Measurements from ENCODE around the gene SLC35F2.
A peak's percentile ranks its signal among the peaks of the same experiment; 100 is the strongest.
"Not testable (repeated sequence)": the region's sequence is repeated elsewhere in the genome, so short reads cannot be mapped to it uniquely, and the experiment has no call there.

SLC35F2 gene

DNA sequence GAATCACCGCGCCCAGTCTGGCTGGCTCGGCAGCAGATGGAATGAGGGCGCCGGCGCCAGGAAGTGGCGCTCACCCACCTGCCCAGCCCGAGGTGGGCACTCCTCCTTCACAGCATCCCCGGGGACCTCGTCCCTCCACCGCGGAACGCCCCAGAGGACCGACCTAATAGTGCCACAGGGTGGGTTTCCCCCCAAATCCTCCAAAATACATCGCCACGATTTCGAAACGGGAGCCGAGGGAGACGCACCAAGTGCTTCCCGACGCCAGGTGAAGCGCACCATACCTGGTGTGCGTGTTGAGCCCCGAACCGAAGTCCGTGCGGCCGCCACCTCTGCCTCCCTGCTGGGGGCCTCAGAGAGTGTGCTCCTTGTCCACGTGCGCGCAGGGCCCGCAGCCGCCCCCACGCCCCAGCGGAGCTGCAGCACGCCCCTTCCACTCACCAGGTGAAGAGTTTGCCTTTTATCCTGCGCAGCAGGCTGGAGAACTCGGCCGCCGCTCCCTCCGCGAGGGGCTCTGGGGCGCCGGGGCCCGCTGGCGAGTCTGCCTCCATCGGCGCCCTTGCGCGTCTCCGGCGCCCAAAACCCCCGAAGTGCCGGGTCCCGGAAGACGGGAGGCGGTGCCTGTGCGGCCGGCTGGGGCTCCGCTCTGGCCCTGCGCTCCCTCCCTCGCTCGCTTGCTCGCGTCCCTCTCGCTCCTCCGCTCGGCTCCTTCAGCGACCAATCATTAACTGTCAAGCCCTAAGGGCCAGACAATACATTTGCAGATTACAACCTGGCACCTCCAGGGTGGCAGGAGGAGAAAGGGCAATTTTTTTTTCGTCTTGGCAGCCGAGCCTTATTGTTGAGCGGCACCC lies at the start of gene SLC35F2:
SLC35F2 (minus strand) TSS at position 571 of the 854 bp plus-strand sequence; CDS start at position 551, 20 bp downstream.
- in situ Hi-C loops (cut with MboI; ENCODE audit: low pct_unique_long_range_greater_than_20kb, low sequenced_read_pairs), result no loop called here
- DNase-seq, result peak; percentile 89

DNA sequence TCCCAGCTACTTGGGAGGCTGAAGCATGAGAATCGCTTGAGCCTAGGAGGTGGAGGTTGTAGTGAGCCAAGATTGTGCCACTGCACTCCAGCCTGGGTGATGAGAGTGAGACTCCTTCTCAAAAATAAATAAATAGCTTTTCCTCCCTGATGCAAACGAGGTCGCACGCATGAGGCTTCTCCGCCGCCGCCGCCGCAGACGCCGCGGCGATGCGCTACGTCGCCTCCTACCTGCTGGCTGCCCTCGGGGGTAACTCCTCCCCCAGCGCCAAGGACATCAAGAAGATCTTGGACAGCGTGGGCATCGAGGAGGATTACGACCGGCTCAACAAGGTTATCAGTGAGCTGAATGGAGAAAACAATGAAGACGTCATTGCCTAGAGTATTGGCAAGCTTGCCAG lies 49.6 kb upstream of the SLC35F2 start:
- no peak for DNase-seq
- in situ Hi-C loops (cut with MboI; ENCODE audit: low pct_unique_long_range_greater_than_20kb, low sequenced_read_pairs), result no loop called here

DNA sequence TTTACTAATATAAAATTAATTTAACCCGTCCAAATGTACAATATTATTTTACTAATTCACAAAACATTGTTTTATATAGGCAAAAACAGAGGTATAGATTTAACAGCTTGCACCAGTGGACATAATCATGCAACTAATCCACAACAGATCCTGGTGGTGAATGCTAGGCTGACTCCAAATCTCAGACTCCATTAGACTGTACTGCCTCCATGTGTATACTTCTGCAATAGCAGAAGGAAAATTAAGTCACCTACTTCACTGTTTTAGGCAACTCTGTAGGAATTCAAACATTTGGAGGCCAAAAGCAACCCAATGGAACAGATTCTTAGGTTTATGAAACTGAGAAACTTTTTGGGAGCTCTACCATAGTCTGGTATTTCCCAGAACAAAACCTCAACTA lies 39.7 kb upstream of the SLC35F2 start:
- in situ Hi-C loops (cut with MboI; ENCODE audit: low pct_unique_long_range_greater_than_20kb, low sequenced_read_pairs), result loop anchor here (25.0 kb wide), 1 partner anchor 336 kb away; the partner anchor contains the start of gene ALKBH8
- DNase-seq, result peak; percentile 47

DNA sequence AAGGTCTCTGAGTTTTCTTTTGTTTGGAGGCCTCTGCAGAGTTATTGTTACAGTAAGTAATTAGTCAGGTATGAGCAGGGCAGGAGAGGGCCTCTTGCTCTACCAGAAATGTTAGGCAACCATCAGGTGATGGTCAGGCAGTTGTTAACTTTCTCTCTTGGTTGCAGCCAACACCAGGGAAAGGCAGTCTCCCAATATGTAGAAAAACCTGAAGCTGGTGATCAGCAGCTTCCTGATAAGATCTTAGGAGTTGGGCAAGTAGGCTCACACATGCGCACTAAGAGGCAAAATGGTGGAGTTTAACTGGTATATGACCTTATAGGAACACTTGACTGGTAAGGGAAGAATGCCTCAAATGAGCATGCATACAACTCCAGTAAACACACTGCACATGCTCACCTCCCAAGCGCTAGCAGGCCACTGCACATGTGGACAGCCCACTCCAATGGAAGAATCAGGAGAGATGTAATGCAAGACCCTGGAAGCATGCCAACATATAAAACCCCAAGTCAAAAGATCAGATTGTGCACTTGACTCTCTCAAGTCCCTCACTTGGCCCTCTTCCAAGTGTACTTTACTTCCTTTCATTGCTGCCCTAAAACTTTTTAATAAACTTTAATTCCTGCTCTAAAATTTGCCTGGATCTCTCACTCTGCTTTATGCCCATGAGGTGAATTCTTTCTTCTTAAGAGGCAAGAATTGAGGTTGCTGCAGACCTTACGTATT lies 23.7 kb upstream of the SLC35F2 start:
- DNase-seq, result no peak
- in situ Hi-C loops (cut with MboI; ENCODE audit: low pct_unique_long_range_greater_than_20kb, low sequenced_read_pairs), result loop anchor here (25.0 kb wide), 1 partner anchor 320 kb away; the partner anchor contains the start of gene ALKBH8

DNA sequence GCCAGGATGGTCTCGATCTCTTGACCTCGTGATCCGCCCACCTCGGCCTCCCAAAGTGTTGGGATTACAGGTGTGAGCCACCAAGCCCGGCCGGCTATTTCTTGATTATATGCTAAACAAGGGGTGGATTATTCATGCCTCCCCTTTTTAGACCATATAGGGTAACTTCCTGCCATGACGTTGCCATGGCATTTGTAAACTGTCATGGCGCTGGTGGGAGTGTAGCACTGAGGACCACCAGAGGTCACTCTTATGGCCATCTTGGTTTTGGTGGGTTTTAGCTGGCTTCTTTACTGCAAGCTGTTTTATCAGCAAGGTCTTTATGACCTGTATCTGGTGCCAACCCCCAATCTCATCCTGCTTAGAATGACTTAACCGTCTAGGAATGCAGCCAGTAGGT lies 22.9 kb upstream of the SLC35F2 start:
- in situ Hi-C loops (cut with MboI; ENCODE audit: low pct_unique_long_range_greater_than_20kb, low sequenced_read_pairs), result loop anchor here (25.0 kb wide), 1 partner anchor 319 kb away; the partner anchor contains the start of gene ALKBH8
- DNase-seq, result not testable (repeated sequence)

GRCh38 chr11:107876141-107876540 lies 17.6 kb upstream of the SLC35F2 start:
- DNase-seq, result no peak
- in situ Hi-C loops (cut with MboI; ENCODE audit: low pct_unique_long_range_greater_than_20kb, low sequenced_read_pairs), result loop anchor here (25.0 kb wide), 1 partner anchor 314 kb away; the partner anchor contains the start of gene ALKBH8

DNA sequence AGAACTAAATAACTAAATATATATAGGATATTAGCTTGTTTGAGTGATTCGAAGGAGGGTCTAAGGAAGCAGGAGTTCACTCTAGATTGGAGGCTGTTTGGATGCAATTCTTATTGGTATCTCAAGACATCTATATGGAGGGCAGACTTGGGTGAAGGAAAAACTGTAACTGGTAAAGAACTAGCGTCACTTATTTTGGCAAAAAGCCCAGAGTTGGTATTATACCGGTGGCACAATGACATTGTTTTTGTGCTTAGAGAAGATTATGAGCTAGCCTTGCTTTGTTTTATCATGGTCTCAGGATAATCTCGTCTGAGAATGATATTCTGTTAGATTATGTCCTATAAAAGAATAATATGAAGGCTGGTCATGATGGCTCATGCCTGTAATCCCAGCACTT lies 6.0 kb upstream of the SLC35F2 start:
- in situ Hi-C loops (cut with MboI; ENCODE audit: low pct_unique_long_range_greater_than_20kb, low sequenced_read_pairs), result no loop called here
- no peak for DNase-seq

- in situ Hi-C loops (cut with MboI; ENCODE audit: low pct_unique_long_range_greater_than_20kb, low sequenced_read_pairs), result no loop called here
- no peak for DNase-seq
Measured at GRCh38 chr11:107860688-107861087, 2.1 kb upstream of the SLC35F2 start.

GRCh38 chr11:107860240-107860620 lies 1.6 kb upstream of the SLC35F2 start:
- in situ Hi-C loops (cut with MboI; ENCODE audit: low pct_unique_long_range_greater_than_20kb, low sequenced_read_pairs); DNase-seq: not testable (repeated sequence)

- peak; percentile 40 for DNase-seq
- in situ Hi-C loops (cut with MboI; ENCODE audit: low pct_unique_long_range_greater_than_20kb, low sequenced_read_pairs), result no loop called here
Measured at GRCh38 chr11:107859459-107860239, 1.1 kb upstream of the SLC35F2 start.

GRCh38 chr11:107857550-107858216 lies 904 bp downstream of the SLC35F2 start:
- DNase-seq, result peak; percentile 44
- in situ Hi-C loops (cut with MboI; ENCODE audit: low pct_unique_long_range_greater_than_20kb, low sequenced_read_pairs), result no loop called here

DNA sequence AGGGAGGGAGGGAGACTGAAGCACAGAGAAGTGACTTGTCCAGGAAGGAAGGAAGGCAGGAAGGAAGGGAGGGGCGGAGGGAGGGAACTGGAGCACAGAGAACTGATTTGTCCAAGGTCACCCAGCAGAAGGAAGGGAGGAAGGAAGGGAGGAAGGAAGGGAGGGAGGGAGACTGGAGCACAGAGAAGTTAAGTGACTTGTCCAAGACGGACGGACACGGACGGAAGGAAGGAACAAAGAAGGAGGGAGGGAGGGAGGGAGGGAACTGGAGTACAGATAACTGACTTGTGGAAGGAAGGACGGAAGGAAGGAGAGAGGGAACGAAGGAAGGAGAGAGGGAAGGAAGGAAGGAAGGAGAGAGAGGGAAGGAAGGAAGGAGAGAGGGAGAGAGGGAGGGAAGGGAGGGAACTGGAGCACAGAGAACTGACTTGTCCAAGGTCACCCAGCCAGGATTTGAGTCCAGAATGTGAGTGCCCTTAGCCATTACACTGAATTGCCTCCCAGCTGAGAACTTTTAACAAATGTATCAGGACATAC lies 1.5 kb downstream of the SLC35F2 start:
- in situ Hi-C loops (cut with MboI; ENCODE audit: low pct_unique_long_range_greater_than_20kb, low sequenced_read_pairs), result no loop called here
- DNase-seq, result no peak

GRCh38 chr11:107856180-107856980 lies 2.2 kb downstream of the SLC35F2 start:
- in situ Hi-C loops (cut with MboI; ENCODE audit: low pct_unique_long_range_greater_than_20kb, low sequenced_read_pairs), result no loop called here
- DNase-seq, result no peak

GRCh38 chr11:107853070-107853469 lies 5.5 kb downstream of the SLC35F2 start:
- DNase-seq, result no peak
- in situ Hi-C loops (cut with MboI; ENCODE audit: low pct_unique_long_range_greater_than_20kb, low sequenced_read_pairs), result no loop called here

- in situ Hi-C loops (cut with MboI; ENCODE audit: low pct_unique_long_range_greater_than_20kb, low sequenced_read_pairs), result no loop called here
- no peak for DNase-seq
Measured at GRCh38 chr11:107851704-107852310, 6.8 kb downstream of the SLC35F2 start.

DNA sequence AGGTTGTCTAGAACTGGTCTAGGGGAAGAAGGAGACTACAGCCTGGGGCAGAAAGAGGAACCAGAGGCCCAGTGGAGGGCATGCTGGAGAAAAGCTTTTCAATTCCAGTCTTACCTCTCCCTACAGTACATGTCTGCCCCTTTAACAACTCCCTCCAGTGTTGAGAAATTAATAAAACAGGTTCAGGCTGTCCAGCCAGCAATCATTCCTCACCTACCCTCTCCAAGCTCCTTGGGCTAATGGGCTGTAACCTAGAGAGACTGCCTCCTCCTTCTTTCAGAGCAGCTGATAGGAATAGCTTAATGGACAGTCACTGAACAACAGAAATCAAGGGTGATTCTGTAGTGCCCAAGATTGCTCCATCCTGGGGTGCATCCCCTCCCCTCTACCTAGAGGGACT lies 8.8 kb downstream of the SLC35F2 start:
- in situ Hi-C loops (cut with MboI; ENCODE audit: low pct_unique_long_range_greater_than_20kb, low sequenced_read_pairs), result no loop called here
- DNase-seq, result peak; percentile 77

DNA sequence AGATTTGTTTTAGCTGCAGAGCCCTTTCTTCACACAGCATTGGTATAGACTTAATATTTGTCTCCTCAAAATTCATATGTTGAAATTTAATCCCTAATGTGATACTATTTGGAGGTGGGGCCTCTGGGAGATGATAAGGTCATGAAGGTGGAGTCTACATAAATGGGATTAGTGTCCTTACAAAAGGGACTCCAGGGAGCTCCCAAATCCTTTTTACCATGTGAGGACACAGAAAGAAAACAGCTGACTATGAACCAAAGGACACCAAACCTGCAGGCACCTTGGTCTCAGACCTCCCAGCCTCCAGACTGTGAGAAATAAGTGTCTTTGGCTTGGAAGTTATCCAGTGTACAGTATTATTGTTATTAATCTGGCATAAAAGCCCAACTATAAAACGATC lies 10.2 kb downstream of the SLC35F2 start:
- no peak for DNase-seq
- in situ Hi-C loops (cut with MboI; ENCODE audit: low pct_unique_long_range_greater_than_20kb, low sequenced_read_pairs), result no loop called here
